GM18858 (cell line): Measurements from ENCODE around the gene PRAMEF1.
"Not testable (repeated sequence)": the region's sequence is repeated elsewhere in the genome, so short reads cannot be mapped to it uniquely, and the experiment has no call there.

ENCODE experiments used
- ATAC-seq: cut with Tn5 transposase; IDR thresholded peaks from one replicate; pipeline ENCODE4 v1.9.1; 2021; ENCODE audit not compliant: unreplicated experiment

Gene PRAMEF1

GRCh38 chr1:12791097-12791496 is at the start of gene PRAMEF1:
Gene PRAMEF1, plus strand, starts transcription at chr1:12791397. Its CDS starts 1,831 bp downstream, at chr1:12793228.
- ATAC-seq, result not testable (repeated sequence)

- no peak for ATAC-seq
These were observed 49.3 kb upstream of the PRAMEF1 start for GRCh38 chr1:12741946-12742345.

- no peak for ATAC-seq
These were observed 45.8 kb upstream of the PRAMEF1 start for GRCh38 chr1:12745126-12745991.

- no peak for ATAC-seq
These were observed 45.2 kb upstream of the PRAMEF1 start, which contains the start of gene CFAP107 for GRCh38 chr1:12745992-12746323. Gene CFAP107, plus strand, starts transcription at chr1:12746200. Its CDS starts 231 bp downstream, at chr1:12746431.

GRCh38 chr1:12748778-12749355 is 42.3 kb upstream of the PRAMEF1 start:
- no peak for ATAC-seq

- no peak for ATAC-seq
These were observed 36.5 kb upstream of the PRAMEF1 start for GRCh38 chr1:12754738-12755137.

GRCh38 chr1:12756273-12756672 is 34.9 kb upstream of the PRAMEF1 start:
- no peak for ATAC-seq

GRCh38 chr1:12756768-12757413 is 34.3 kb upstream of the PRAMEF1 start:
- no peak for ATAC-seq

- no peak for ATAC-seq
These were observed 33.4 kb upstream of the PRAMEF1 start for GRCh38 chr1:12757836-12758235.

- no peak for ATAC-seq
These were observed 30.9 kb upstream of the PRAMEF1 start for GRCh38 chr1:12760256-12760795.

GRCh38 chr1:12761781-12762180 is 29.4 kb upstream of the PRAMEF1 start:
- no peak for ATAC-seq

GRCh38 chr1:12762766-12763165 is 28.4 kb upstream of the PRAMEF1 start:
- ATAC-seq, result no peak

GRCh38 chr1:12763479-12763878 is 27.7 kb upstream of the PRAMEF1 start:
- ATAC-seq, result no peak

- ATAC-seq, result no peak
These were observed 27.2 kb upstream of the PRAMEF1 start for GRCh38 chr1:12764016-12764415.

GRCh38 chr1:12769031-12769430 is 22.2 kb upstream of the PRAMEF1 start:
- ATAC-seq, result no peak

GRCh38 chr1:12769976-12770505 is 21.2 kb upstream of the PRAMEF1 start:
- ATAC-seq, result no peak

- ATAC-seq, result no peak
These were observed 20.6 kb upstream of the PRAMEF1 start for GRCh38 chr1:12770620-12771019.

- no peak for ATAC-seq
These were observed 20.0 kb upstream of the PRAMEF1 start for GRCh38 chr1:12771186-12771585.

- ATAC-seq, result no peak
These were observed 18.7 kb upstream of the PRAMEF1 start for GRCh38 chr1:12772520-12772919.

GRCh38 chr1:12773438-12773837 is 17.8 kb upstream of the PRAMEF1 start, which contains the start of gene PRAMEF12:
Gene PRAMEF12, plus strand, starts transcription at chr1:12773738. Its CDS starts 1,130 bp downstream, at chr1:12774868.
- ATAC-seq, result no peak

GRCh38 chr1:12774801-12775345 is 16.3 kb upstream of the PRAMEF1 start:
- no peak for ATAC-seq
